ENCODE results near the gene DPH2. TPM values are rescaled to one million over a fixed set of nuclear protein-coding genes. Genes with fewer than 3 reads are reported as not detected.

DPH2 gene, protein sequence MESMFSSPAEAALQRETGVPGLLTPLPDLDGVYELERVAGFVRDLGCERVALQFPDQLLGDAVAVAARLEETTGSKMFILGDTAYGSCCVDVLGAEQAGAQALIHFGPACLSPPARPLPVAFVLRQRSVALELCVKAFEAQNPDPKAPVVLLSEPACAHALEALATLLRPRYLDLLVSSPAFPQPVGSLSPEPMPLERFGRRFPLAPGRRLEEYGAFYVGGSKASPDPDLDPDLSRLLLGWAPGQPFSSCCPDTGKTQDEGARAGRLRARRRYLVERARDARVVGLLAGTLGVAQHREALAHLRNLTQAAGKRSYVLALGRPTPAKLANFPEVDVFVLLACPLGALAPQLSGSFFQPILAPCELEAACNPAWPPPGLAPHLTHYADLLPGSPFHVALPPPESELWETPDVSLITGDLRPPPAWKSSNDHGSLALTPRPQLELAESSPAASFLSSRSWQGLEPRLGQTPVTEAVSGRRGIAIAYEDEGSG
- total RNA-seq (2022; extraction: Qiagen RNA extraction): 39.6 to 43.7 TPM (median 41.5 TPM) in 5 replicates

GRCh38 chr1:43969746-43970466, at the start of gene DPH2:
TSS of gene DPH2 (plus strand) at chr1:43970010. CDS start at chr1:43970176, 166 bp downstream.

GRCh38 chr1:43933386-43934100, 36.3 kb upstream of the DPH2 start, which contains the start of gene ARTN:
TSS of gene ARTN (plus strand) at chr1:43933801. CDS start at chr1:43935657, 1,856 bp downstream.

DNA sequence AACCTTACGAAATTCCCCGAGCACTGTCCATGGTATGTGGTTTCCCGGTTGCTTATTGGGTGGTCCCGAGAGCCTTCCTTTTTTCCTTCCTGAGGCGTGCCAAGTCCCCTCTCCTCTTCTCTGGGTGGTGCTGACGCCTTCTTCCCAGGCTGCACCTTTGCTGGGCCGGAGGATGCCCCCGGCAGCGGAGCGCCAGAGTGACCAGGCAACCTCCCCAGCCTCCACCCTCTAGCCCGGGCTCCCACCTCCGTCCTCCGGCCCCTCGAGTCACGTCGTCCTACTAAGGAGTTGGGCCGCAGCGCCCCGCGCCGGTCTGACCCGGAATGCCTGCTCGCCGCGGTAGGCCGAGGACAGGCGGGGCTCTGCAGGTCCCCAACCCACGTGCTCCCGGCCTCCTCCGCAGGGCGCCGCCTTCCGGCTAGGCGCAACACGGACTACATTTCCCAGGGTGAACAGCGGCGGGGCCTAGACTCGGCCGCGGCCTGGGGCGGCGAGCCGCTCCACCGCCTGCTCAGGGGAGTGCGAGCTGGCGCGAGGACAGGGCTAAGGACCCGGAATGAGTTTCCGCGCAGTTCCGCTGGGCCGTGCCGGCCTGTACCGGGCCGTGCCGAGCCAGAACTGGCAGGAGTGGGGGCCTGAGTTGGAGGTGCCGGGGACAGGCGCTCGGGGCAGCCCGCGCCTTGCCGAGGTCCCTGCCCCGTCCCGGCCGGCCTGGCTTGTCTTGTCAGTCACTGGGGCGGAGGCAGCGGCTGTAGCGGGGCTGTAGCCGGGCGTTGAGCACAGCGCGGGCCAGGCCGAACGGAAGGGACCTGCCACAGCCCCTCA, 23.4 kb upstream of the DPH2 start, which contains the start of gene IPO13:
IPO13 (plus strand) TSS at position 715 of the 825 bp plus-strand sequence. CDS start 651 bp downstream, outside the sequence.

DNA sequence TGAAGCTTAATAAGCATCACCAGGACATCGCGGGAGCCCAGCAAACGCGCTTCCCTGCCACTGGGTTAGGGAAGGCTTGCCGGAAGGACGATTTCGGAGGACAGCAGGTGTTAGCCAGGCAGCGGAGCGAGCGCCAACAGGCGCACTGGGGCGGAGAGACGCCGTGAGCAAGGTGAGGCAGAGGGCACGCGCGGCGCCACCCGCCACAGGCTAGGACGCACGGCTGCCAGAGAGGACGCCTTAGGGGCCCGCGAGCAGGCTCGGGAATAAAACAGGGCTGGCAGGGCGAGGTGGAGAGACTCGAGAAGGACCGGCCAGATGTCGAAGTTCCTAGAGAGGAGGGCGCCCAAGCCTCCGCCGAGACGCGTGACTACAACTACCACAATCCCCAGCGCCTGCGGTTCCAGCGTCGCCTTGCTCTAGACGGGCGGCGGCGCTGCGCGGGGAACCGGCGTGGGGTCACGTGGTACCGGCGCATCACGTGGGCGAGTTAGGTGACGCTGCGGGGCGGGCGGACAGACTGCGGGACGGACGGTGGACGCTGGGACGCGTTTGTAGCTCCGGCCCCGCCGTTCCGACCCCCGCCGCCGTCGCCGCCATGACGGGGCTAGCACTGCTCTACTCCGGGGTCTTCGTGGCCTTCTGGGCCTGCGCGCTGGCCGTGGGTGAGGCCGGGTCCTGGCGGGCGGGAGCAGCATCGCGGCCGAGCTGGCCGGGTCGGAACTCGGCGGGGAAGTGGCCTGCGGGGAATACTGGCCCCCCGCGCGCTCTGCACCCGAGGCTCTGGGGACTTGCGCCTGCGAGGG, 4.8 kb downstream of the DPH2 start, which contains the start of gene ATP6V0B:
ATP6V0B (plus strand) TSS at position 518 of the 806 bp plus-strand sequence; CDS start at position 599, 81 bp downstream.

GRCh38 chr1:43978551-43979260, 8.9 kb downstream of the DPH2 start, which contains the start of gene B4GALT2:
TSS of gene B4GALT2 (plus strand) at chr1:43979210. CDS start at chr1:43981161, 1,951 bp downstream.

GRCh38 chr1:43991476-43992231, 21.8 kb downstream of the DPH2 start, which contains the start of gene CCDC24:
TSS of gene CCDC24 (plus strand) at chr1:43991599. CDS start at chr1:43991879, 280 bp downstream.

Other genes with a start within 250 kb of the DPH2 start
- 0.15 to 0.27 TPM (median 0.20 TPM) in 5 replicates for gene ARTN, start 36.2 kb upstream of the DPH2 start, total RNA-seq (2022; extraction: Qiagen RNA extraction)
- 11.6 to 17.0 TPM (median 16.1 TPM) in 5 replicates for gene IPO13, start 23.1 kb upstream of the DPH2 start, total RNA-seq (2022; extraction: Qiagen RNA extraction)
- 96.0 to 178 TPM (median 153 TPM) in 5 replicates for gene ATP6V0B, start 5.0 kb downstream of the DPH2 start, total RNA-seq (2022; extraction: Qiagen RNA extraction)
- 46.6 to 71.8 TPM (median 68.6 TPM) in 5 replicates for gene B4GALT2, start 9.2 kb downstream of the DPH2 start, total RNA-seq (2022; extraction: Qiagen RNA extraction)
- gene CCDC24, start 21.6 kb downstream of the DPH2 start, total RNA-seq (2022; extraction: Qiagen RNA extraction): 5.7 to 8.3 TPM (median 7.8 TPM) in 5 replicates
- 11.9 to 17.8 TPM (median 17.0 TPM) in 5 replicates for gene SLC6A9, start 61.5 kb downstream of the DPH2 start, total RNA-seq (2022; extraction: Qiagen RNA extraction)
- gene KLF17, start 148.8 kb downstream of the DPH2 start, total RNA-seq (2022; extraction: Qiagen RNA extraction): 0.27 to 0.50 TPM (median 0.34 TPM) in 5 replicates
- gene KLF18, start 171.6 kb downstream of the DPH2 start, total RNA-seq (2022; extraction: Qiagen RNA extraction): 0.02 to 0.03 TPM in 2 of 5 replicates, not detected in the others
- 19.7 to 21.7 TPM (median 20.4 TPM) in 5 replicates for gene DMAP1, start 243.5 kb downstream of the DPH2 start, total RNA-seq (2022; extraction: Qiagen RNA extraction)

All from A549 treated with CORT108297 at 1 μM for 4 hours (cell line).